GM12878 (cell line): ENCODE results near the gene WBP1L. TPM values are rescaled to one million over a fixed set of nuclear protein-coding genes. Genes with fewer than 3 reads are reported as not detected.

Experiments used
- ATAC-seq: fragments of 200-7000 bp; cut with Tn5 transposase; 3 replicates; pipeline ENCODE4 v1.9.1; 2020; ENCODE audit warnings: mild to moderate bottlenecking, moderate library complexity
- BruUV-seq: library from RNA; stranded (reverse); fragments of 400-500 nt; replicated peaks from 2 replicates; lab custom pipeline; 2021; lab: Mats Ljungman, UMichigan
- CTCF ChIA-PET: fragments of 300-600 bp; sonication (Branson Sonifier 250); formaldehyde crosslinking; extraction: SDS; loops from one replicate; lab custom pipeline; 2021; ENCODE audit warnings: inconsistent platforms; lab: Yijun Ruan, JAX
- POLR2A ChIA-PET: fragments of 350-600 bp; formaldehyde crosslinking; extraction: SDS; loops from one replicate; lab custom pipeline; 2021; ENCODE audit warnings: inconsistent platforms; lab: Charles Lee
- RAD21 ChIA-PET: fragments of 300-600 bp; sonication (Branson Sonifier 250); formaldehyde crosslinking; loops from one replicate; lab custom pipeline; 2023; ENCODE audit warnings: antibody characterized with exemption; ENCODE audit not compliant: unreplicated experiment; lab: Charles Lee
- SMC1A ChIA-PET: fragments of 300-600 bp; sonication (Branson Sonifier 250); formaldehyde crosslinking; loops from one replicate; lab custom pipeline; 2023; ENCODE audit not compliant: unreplicated experiment, uncharacterized antibody; lab: Charles Lee
- DNase-seq: peaks from one replicate; pipeline ENCODE4 v3.0.0-alpha.2; 2011; ENCODE audit warnings: low read depth, low spot score
- FAIRE-seq: peaks from 3 replicates; lab custom pipeline; 2011; peaks lifted over from hg19 to GRCh38; lab: Jason Lieb, UNC
- H2AFZ ChIP-seq: 2 replicates; pipeline ENCODE4 v1.6.0; 2011; ENCODE audit warnings: low read depth, low read length, control low read depth; ENCODE audit not compliant: control insufficient read depth
- H3K27ac ChIP-seq: 2 replicates; pipeline ENCODE4 v1.5.1; 2011; ENCODE audit warnings: control low read depth; ENCODE audit not compliant: control insufficient read depth, insufficient read depth
- H3K27me3 ChIP-seq, 2 experiments: replicated peaks in 1 of 2; 2 replicates each; pipeline versions ENCODE4 v1.6.0 to v1.6.1; 2011; ENCODE audit warnings: low read length in 1 of 2; ENCODE audit not compliant: control insufficient read depth in 2 of 2, insufficient read depth in 2 of 2
- H3K36me3 ChIP-seq, 2 experiments: 2 replicates each; pipeline ENCODE4 v1.5.1; 2011; ENCODE audit warnings: low read length in 1 of 2; ENCODE audit not compliant: control insufficient read depth in 2 of 2, insufficient read depth in 2 of 2
- H3K4me1 ChIP-seq: 2 replicates; pipeline ENCODE4 v1.6.1; 2011; ENCODE audit warnings: mild to moderate bottlenecking, low read length, moderate library complexity, mixed read lengths; ENCODE audit not compliant: control insufficient read depth, insufficient read depth
- H3K4me2 ChIP-seq: 2 replicates; pipeline ENCODE4 v1.6.0; 2011; ENCODE audit warnings: control low read depth; ENCODE audit not compliant: control insufficient read depth, insufficient read depth
- H3K4me3 ChIP-seq: fragments of 200-600 bp; sonication (generic); 2 replicates; pipeline ENCODE4 v1.5.1; 2016
- H3K79me2 ChIP-seq: 2 replicates; pipeline ENCODE4 v1.6.0; 2011; ENCODE audit warnings: low read length; ENCODE audit not compliant: control insufficient read depth, insufficient read depth
- H3K9ac ChIP-seq: 2 replicates; pipeline ENCODE4 v1.8.0; 2011; ENCODE audit warnings: low read length, control low read depth, mixed read lengths; ENCODE audit not compliant: control insufficient read depth, insufficient read depth
- H3K9me3 ChIP-seq: replicated peaks from 3 replicates; pipeline ENCODE4 v1.5.1; 2011; ENCODE audit warnings: mild to moderate bottlenecking, low read length; ENCODE audit not compliant: control insufficient read depth, insufficient read depth
- H4K20me1 ChIP-seq: 2 replicates; pipeline ENCODE4 v1.6.0; 2011; ENCODE audit not compliant: control insufficient read depth, insufficient read depth
- BCL11A ChIP-seq: IDR thresholded peaks from 2 replicates; pipeline ENCODE4 v1.6.1; 2011; ENCODE audit warnings: low read depth, low read length
- ETV6 ChIP-seq, 2 experiments: fragments of 450-650 bp in 1 of 2; IDR thresholded peaks in 1 of 2; conservative IDR thresholded peaks in 1 of 2; 2 replicates each; pipeline ENCODE4 v1.6.1; 2014; ENCODE audit warnings: antibody characterized with exemption in 1 of 2, borderline replicate concordance in 1 of 2, low read depth in 1 of 2, mild to moderate bottlenecking in 1 of 2, moderate library complexity in 1 of 2
- IKZF2 ChIP-seq, 2 experiments: fragments of 450-650 bp; IDR thresholded peaks; 2 replicates each; pipeline ENCODE4 v1.6.1; 2017; ENCODE audit warnings: mild to moderate bottlenecking in 2 of 2, moderate library complexity in 2 of 2
- JUND ChIP-seq: IDR thresholded peaks from 2 replicates; pipeline ENCODE4 v1.6.1; 2012; ENCODE audit warnings: low read depth, mild to moderate bottlenecking, low read length, improper control_type of control experiment, moderate library complexity
- MAX ChIP-seq: IDR thresholded peaks from 2 replicates; pipeline ENCODE4 v1.6.1; 2012; ENCODE audit warnings: low read depth, low read length, improper control_type of control experiment
- MLLT1 ChIP-seq: fragments of 450-650 bp; IDR thresholded peaks from 2 replicates; pipeline ENCODE4 v1.6.1; 2016; ENCODE audit warnings: mild to moderate bottlenecking
- MYB ChIP-seq: fragments of 150-350 bp; IDR thresholded peaks from 2 replicates; pipeline ENCODE4 v1.6.1; 2014; ENCODE audit warnings: mild to moderate bottlenecking, low read depth, low read length, borderline replicate concordance
- NFIC ChIP-seq: IDR thresholded peaks from 2 replicates; pipeline ENCODE4 v1.6.1; 2012; ENCODE audit warnings: low read depth, mild to moderate bottlenecking, inconsistent platforms, low read length, moderate library complexity
- NRF1 ChIP-seq: conservative IDR thresholded peaks from 2 replicates; pipeline ENCODE4 v1.6.1; 2011; ENCODE audit warnings: mild to moderate bottlenecking, low read depth, low read length, improper control_type of control experiment
- RAD21 ChIP-seq: IDR thresholded peaks from 2 replicates; pipeline ENCODE4 v1.6.1; 2011; ENCODE audit warnings: mild to moderate bottlenecking, low read depth, low read length, moderate library complexity; ENCODE audit not compliant: insufficient read depth
- RB1 ChIP-seq: fragments of 450-650 bp; formaldehyde crosslinking; IDR thresholded peaks from 2 replicates; pipeline ENCODE4 v1.6.1; 2017; ENCODE audit warnings: mild to moderate bottlenecking, borderline replicate concordance
- SMARCA5 ChIP-seq: fragments of 450-650 bp; IDR thresholded peaks from 2 replicates; pipeline ENCODE4 v1.6.1; 2017; ENCODE audit warnings: mild to moderate bottlenecking
- WRNIP1 ChIP-seq: IDR thresholded peaks from 2 replicates; pipeline ENCODE4 v1.6.1; 2011; ENCODE audit warnings: low read depth, low read length, improper control_type of control experiment, borderline replicate concordance
- ZNF384 ChIP-seq: IDR thresholded peaks from 2 replicates; pipeline ENCODE4 v1.6.1; 2012; ENCODE audit warnings: low read depth, mild to moderate bottlenecking, low read length, improper control_type of control experiment, borderline replicate concordance
- WGBS: methylation state at CpG from one replicate; pipeline ENCODE4 v1.1.6; 2016; ENCODE audit warnings: low lambda C conversion rate; ENCODE audit not compliant: insufficient replicate concordance, insufficient coverage; ENCODE audit errors: missing lambda C conversion rate; 5-methylcytosine and 5-hydroxymethylcytosine counted together
- in situ Hi-C: fragments of 300-500 bp; cut with MboI; formaldehyde crosslinking; loops from 9 replicates; pipeline ENCODE4 v1.14.3; 2018; ENCODE audit warnings: mixed read lengths
- intact Hi-C: fragments of 100-400 bp; cut with micrococcal nuclease; formaldehyde crosslinking; loops from one replicate; pipeline ENCODE4 v1.14.2; 2022; ENCODE audit not compliant: unreplicated experiment
- polyA plus RNA-seq, 11 experiments: library from polyadenylated mRNA; depleted of rRNA in 4 of 11; unstranded in 6 of 11; stranded (reverse) in 5 of 11; fragments of >200 nt; fragmentation: Nextera tagmentation in 4 of 11; fragmentation: Illumina TruSeq in 1 of 11; extraction: Ambion mirVana in 4 of 11; extraction: Trizol in 1 of 11; gene quantifications; 1 replicate in 1 of 11; 2 replicates in 10 of 11; pipeline versions ENCODE4 v1.2.1 to v1.2.3, GENCODE V29; 2011 to 2016; ENCODE audit warnings: inconsistent platforms in 2 of 11, missing spikeins in 2 of 11, low read depth in 1 of 11
- total RNA-seq, 4 experiments: library from RNA; depleted of rRNA in 3 of 4; stranded (reverse); fragments of >200 nt in 3 of 4; fragmentation: Illumina TruSeq in 1 of 4; extraction: Trizol in 1 of 4; gene quantifications; 2 replicates each; pipeline versions ENCODE4 v1.2.1 to v1.2.3, GENCODE V29; 2013 to 2021
- TF ChIP-seq, protein P1 (sequence below): IDR thresholded peaks from 2 replicates; pipeline ENCODE4 v1.6.1; 2011; ENCODE audit warnings: low read depth, mild to moderate bottlenecking, low read length, moderate library complexity, borderline replicate concordance; ENCODE audit errors: extremely low read depth
- TF ChIP-seq, protein P2 (sequence below): fragments of 150-350 bp; IDR thresholded peaks from 2 replicates; pipeline ENCODE4 v1.6.1; 2016; ENCODE audit warnings: low read depth, low read length
- TF ChIP-seq, protein P3 (sequence below): fragments of 150-350 bp; IDR thresholded peaks from 2 replicates; pipeline ENCODE4 v1.6.1; 2014; ENCODE audit warnings: mild to moderate bottlenecking, low read depth, low read length

The WBP1L gene
- total and polyA plus RNA-seq, 10 of the 15 experiments (the other 5 are each of a cell fraction or from before 2014, with no cell fraction given) = 3.7 to 18.8 (median 12.3) TPM

- no peak overlapping the region for H3K4me2 ChIP-seq
- intact Hi-C loops (no loop called here), in situ Hi-C loops (no loop called here)
- ATAC-seq (no peak), DNase-seq (no peak), FAIRE-seq (no peak)
- no TSS peak for BruUV-seq
- H3K4me3 ChIP-seq = no peak overlapping the region
- ChIA-PET CTCF (interaction anchor here (1.0 to 1.4 kb wide), 2 partner anchors 8 to 60 kb away, joined by 3 to 5 read pairs; no protein-coding TSS in a partner anchor), RAD21 (interaction anchor here (2.0 kb wide), 1 partner anchor 60 kb away, joined by 6 read pairs; no protein-coding TSS in a partner anchor), SMC1A (no interaction called here), POLR2A (interaction anchor here (0.7 kb wide), 1 partner anchor 22 kb away, joined by 3 read pairs; no protein-coding TSS in a partner anchor)
- no peaks in the 10 kb centered on the region; the same call in 2 of the 3 replicates for H3K9me3 ChIP-seq
- H3K27ac ChIP-seq = no peak overlapping the region
- no peak overlapping the region for H2AFZ ChIP-seq
- 37% methylated on average over 11 of the region's 11 CpGs for WGBS
- no peaks in the 10 kb centered on the region for H3K27me3 ChIP-seq
- H4K20me1 ChIP-seq = no peaks in the 10 kb centered on the region
- no peaks in the 10 kb centered on the region for H3K36me3 ChIP-seq
- H3K79me2 ChIP-seq = no peaks in the 10 kb centered on the region
- no peak overlapping the region for H3K9ac ChIP-seq
- H3K4me1 ChIP-seq = no peaks in the 10 kb centered on the region
- TF ChIP-seq MYB (no peak), MLLT1 (no peak), BCL11A (no peak), ETV6 (conservative IDR thresholded peaks at IDR 0.05 in 1 of 2, IDR thresholded peaks at IDR 0.05 in 1 of 2; ENCODE audit: borderline replicate concordance in 1 of 2, low read depth in 1 of 2) (no peak), NRF1 (no peak), RAD21 (no peak), RB1 (no peak), ZNF384 (no peak), NFIC (no peak), JUND (no peak), WRNIP1 (no peak), SMARCA5 (no peak), MAX (no peak), IKZF2 (IDR thresholded peaks at IDR 0.05) (no peak)
- TF ChIP-seq, protein P1, sequence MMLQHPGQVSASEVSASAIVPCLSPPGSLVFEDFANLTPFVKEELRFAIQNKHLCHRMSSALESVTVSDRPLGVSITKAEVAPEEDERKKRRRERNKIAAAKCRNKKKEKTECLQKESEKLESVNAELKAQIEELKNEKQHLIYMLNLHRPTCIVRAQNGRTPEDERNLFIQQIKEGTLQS = no peak
- TF ChIP-seq, protein P2, sequence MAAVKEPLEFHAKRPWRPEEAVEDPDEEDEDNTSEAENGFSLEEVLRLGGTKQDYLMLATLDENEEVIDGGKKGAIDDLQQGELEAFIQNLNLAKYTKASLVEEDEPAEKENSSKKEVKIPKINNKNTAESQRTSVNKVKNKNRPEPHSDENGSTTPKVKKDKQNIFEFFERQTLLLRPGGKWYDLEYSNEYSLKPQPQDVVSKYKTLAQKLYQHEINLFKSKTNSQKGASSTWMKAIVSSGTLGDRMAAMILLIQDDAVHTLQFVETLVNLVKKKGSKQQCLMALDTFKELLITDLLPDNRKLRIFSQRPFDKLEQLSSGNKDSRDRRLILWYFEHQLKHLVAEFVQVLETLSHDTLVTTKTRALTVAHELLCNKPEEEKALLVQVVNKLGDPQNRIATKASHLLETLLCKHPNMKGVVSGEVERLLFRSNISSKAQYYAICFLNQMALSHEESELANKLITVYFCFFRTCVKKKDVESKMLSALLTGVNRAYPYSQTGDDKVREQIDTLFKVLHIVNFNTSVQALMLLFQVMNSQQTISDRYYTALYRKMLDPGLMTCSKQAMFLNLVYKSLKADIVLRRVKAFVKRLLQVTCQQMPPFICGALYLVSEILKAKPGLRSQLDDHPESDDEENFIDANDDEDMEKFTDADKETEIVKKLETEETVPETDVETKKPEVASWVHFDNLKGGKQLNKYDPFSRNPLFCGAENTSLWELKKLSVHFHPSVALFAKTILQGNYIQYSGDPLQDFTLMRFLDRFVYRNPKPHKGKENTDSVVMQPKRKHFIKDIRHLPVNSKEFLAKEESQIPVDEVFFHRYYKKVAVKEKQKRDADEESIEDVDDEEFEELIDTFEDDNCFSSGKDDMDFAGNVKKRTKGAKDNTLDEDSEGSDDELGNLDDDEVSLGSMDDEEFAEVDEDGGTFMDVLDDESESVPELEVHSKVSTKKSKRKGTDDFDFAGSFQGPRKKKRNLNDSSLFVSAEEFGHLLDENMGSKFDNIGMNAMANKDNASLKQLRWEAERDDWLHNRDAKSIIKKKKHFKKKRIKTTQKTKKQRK = no peak
- TF ChIP-seq, protein P3, sequence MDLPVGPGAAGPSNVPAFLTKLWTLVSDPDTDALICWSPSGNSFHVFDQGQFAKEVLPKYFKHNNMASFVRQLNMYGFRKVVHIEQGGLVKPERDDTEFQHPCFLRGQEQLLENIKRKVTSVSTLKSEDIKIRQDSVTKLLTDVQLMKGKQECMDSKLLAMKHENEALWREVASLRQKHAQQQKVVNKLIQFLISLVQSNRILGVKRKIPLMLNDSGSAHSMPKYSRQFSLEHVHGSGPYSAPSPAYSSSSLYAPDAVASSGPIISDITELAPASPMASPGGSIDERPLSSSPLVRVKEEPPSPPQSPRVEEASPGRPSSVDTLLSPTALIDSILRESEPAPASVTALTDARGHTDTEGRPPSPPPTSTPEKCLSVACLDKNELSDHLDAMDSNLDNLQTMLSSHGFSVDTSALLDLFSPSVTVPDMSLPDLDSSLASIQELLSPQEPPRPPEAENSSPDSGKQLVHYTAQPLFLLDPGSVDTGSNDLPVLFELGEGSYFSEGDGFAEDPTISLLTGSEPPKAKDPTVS = no peak
These were observed 98.1 kb downstream of the WBP1L start for GRCh38 chr10:102841827-102842345.
